ENCODE data around the gene ZFP92. TPM values are rescaled to one million over a fixed set of nuclear protein-coding genes. Genes with fewer than 3 reads are reported as not detected.

Gene ZFP92
- total and polyA plus RNA-seq, 2 of the 8 experiments (the other 6 are each of a cell fraction or from before 2014, with no cell fraction given), result 0.14 to 0.41 TPM

- Histone ChIP-seq H3K79me1 (ENCODE audit: low read depth, low read length) (no peaks in the 10 kb centered on the region), H2AK5ac (ENCODE audit: low read depth, low read length) (no peak overlapping the region), H2BK12ac (ENCODE audit: low read depth, low read length) (no peak overlapping the region), H2BK5ac (ENCODE audit: low read depth, low read length) (no peak overlapping the region), H3K27ac (ENCODE audit: low read depth, low read length) (no peak overlapping the region), H3K23ac (ENCODE audit: insufficient read length) (no peak overlapping the region), H2AFZ (ENCODE audit: low read length) (no peak overlapping the region), H2BK20ac (ENCODE audit: low read length) (no peak overlapping the region), H3K4me3 (ENCODE audit: extremely low read depth in 1 of 4, insufficient read depth in 2 of 4, low read depth in 3 of 4, low read length in 4 of 4) (no peak overlapping the region), H4K91ac (replicated peaks; ENCODE audit: insufficient read length, low read length) (no peak overlapping the region), H2BK120ac (replicated peaks; ENCODE audit: low read depth, low read length) (no peak overlapping the region), H3K9ac (replicated peaks in 1 of 4; ENCODE audit: extremely low read depth in 1 of 4, low read depth in 3 of 4, low read length in 3 of 4) (no peak overlapping the region), H3K36me3 (ENCODE audit: control insufficient read depth in 2 of 4, insufficient read depth in 4 of 4, low read length in 3 of 4) (no peaks in the 10 kb centered on the region; a peak in 1 of 8 replicates), H3K4me2 (ENCODE audit: insufficient read depth in 1 of 2, low read depth in 2 of 2, low read length in 2 of 2) (no peak overlapping the region), H3K4me1 (replicated peaks in 1 of 4; ENCODE audit: control insufficient read depth in 3 of 4, insufficient read depth in 4 of 4, low read length in 3 of 4) (no peaks in the 10 kb centered on the region), H3K79me2 (ENCODE audit: control insufficient read depth in 1 of 2, insufficient read depth in 2 of 2, low read length in 2 of 2) (no peaks in the 10 kb centered on the region), H4K8ac (ENCODE audit: extremely low read depth, insufficient read depth, low read length) (no peak overlapping the region), H4K5ac (ENCODE audit: insufficient read length, low read depth, low read length) (no peak overlapping the region), H3K56ac (replicated peaks; ENCODE audit: insufficient read length, low read depth, low read length) (no peak overlapping the region), H3K4ac (replicated peaks; ENCODE audit: insufficient read length, low read depth, low read length) (no peak overlapping the region), H3K27me3 (replicated peaks in 1 of 4; ENCODE audit: control insufficient read depth in 3 of 4, extremely low read depth in 1 of 4, insufficient read depth in 3 of 4, low read length in 3 of 4) (no peaks in the 10 kb centered on the region), H3K23me2 (ENCODE audit: low read depth, low read length) (no peaks in the 10 kb centered on the region), H3K9me3 (ENCODE audit: insufficient read depth in 2 of 2, low read depth in 1 of 2, low read length in 1 of 2) (no peaks in the 10 kb centered on the region), H4K20me1 (replicated peaks in 1 of 2; ENCODE audit: control insufficient read depth in 1 of 2, insufficient read depth in 2 of 2, low read length in 2 of 2) (no peaks in the 10 kb centered on the region), H2BK15ac (ENCODE audit: low read length) (no peak overlapping the region), H3K18ac (ENCODE audit: extremely low read depth, low read length) (no peak overlapping the region), H3K14ac (ENCODE audit: insufficient read length) (no peak overlapping the region)
- no peak for FAIRE-seq
- CTCF ChIA-PET (ENCODE audit: partially characterized antibody), result no interaction called here
- WGBS, 2 experiments (ENCODE audit: extremely low coverage in 1 of 2, insufficient coverage in 1 of 2, insufficient read length in 1 of 2, insufficient replicate concordance in 2 of 2, low coverage in 1 of 2, low lambda C conversion rate in 2 of 2, missing lambda C conversion rate in 1 of 2), result 90% methylated on average over 8 of the region's 8 CpGs; no CpG with 5 or more reads in 1 of the 2 experiments
- POLR2A ChIA-PET (ENCODE audit: partially characterized antibody), result no interaction called here
- DNase-seq (ENCODE audit: low read depth in 1 of 2, low spot score in 2 of 2), result no peak
- no peak for TF ChIP-seq HDAC6 (IDR thresholded peaks at IDR 0.05; ENCODE audit: low read depth, low read length)
- no peak for TF ChIP-seq RAD21 (IDR thresholded peaks at IDR 0.05 in 1 of 2, conservative IDR thresholded peaks at IDR 0.05 in 1 of 2; ENCODE audit: low read depth in 2 of 2, low read length in 2 of 2)
- no peak for TF ChIP-seq TAF7 (optimal IDR thresholded peaks at IDR 0.05; ENCODE audit: borderline replicate concordance, low read depth, low read length)
- no peak for TF ChIP-seq EGR1 (IDR thresholded peaks at IDR 0.05; ENCODE audit: borderline replicate concordance, low read depth, low read length)
- TF ChIP-seq SP2 (IDR thresholded peaks at IDR 0.05; ENCODE audit: low read length), result no peak
- TF ChIP-seq SIN3A (conservative IDR thresholded peaks at IDR 0.05 in 1 of 2, IDR thresholded peaks at IDR 0.05 in 1 of 2; ENCODE audit: low read depth in 1 of 2, low read length in 2 of 2), result no peak
- no peak for TF ChIP-seq CREB1 (IDR thresholded peaks at IDR 0.05)
- no peak for TF ChIP-seq SP4 (IDR thresholded peaks at IDR 0.05; ENCODE audit: low read length)
Measured at GRCh38 chrX:153447581-153447960, 36.3 kb downstream of the ZFP92 start.

All from H1 (cell line).